GM19467 (cell line): Measurements from ENCODE around the gene FAM219A.
"Not testable (repeated sequence)": the region's sequence is repeated elsewhere in the genome, so short reads cannot be mapped to it uniquely, and the experiment has no call there.

Experiments used
- ATAC-seq: cut with Tn5 transposase; IDR thresholded peaks from one replicate; pipeline ENCODE4 v1.9.1; 2021; ENCODE audit warnings: mild to moderate bottlenecking, moderate library complexity; ENCODE audit not compliant: unreplicated experiment

FAM219A gene

GRCh38 chr9:34378376-34379060 lies 79.9 kb downstream of the FAM219A start:
- ATAC-seq = no peak

- ATAC-seq = no peak
These were observed 81.0 kb downstream of the FAM219A start for GRCh38 chr9:34377404-34377746.

GRCh38 chr9:34376596-34377403 lies 81.6 kb downstream of the FAM219A start, which contains the start of gene MYORG:
TSS of gene MYORG (minus strand) at chr9:34376898. CDS start at chr9:34372943, 3,955 bp downstream.
- peak; percentile 86 for ATAC-seq

GRCh38 chr9:34375901-34376595 lies 82.3 kb downstream of the FAM219A start:
- ATAC-seq = no peak

- no peak for ATAC-seq
These were observed 83.3 kb downstream of the FAM219A start for GRCh38 chr9:34374905-34375552.

GRCh38 chr9:34374339-34374738 lies 84.0 kb downstream of the FAM219A start:
- ATAC-seq = no peak

GRCh38 chr9:34373749-34374148 lies 84.6 kb downstream of the FAM219A start:
- no peak for ATAC-seq

GRCh38 chr9:34372467-34373011 lies 85.8 kb downstream of the FAM219A start:
- no peak for ATAC-seq

GRCh38 chr9:34371886-34372466 lies 86.4 kb downstream of the FAM219A start:
- no peak for ATAC-seq

GRCh38 chr9:34370970-34371880 lies 87.1 kb downstream of the FAM219A start:
- ATAC-seq = no peak

GRCh38 chr9:34370335-34370969 lies 87.9 kb downstream of the FAM219A start:
- no peak for ATAC-seq

GRCh38 chr9:34369636-34370035 lies 88.7 kb downstream of the FAM219A start:
- no peak for ATAC-seq

GRCh38 chr9:34368796-34369195 lies 89.6 kb downstream of the FAM219A start:
- ATAC-seq = not testable (repeated sequence)

- ATAC-seq = not testable (repeated sequence)
These were observed 90.5 kb downstream of the FAM219A start for GRCh38 chr9:34367751-34368410.

GRCh38 chr9:34366365-34366764 lies 92.0 kb downstream of the FAM219A start:
- ATAC-seq = no peak

GRCh38 chr9:34365282-34365681 lies 93.1 kb downstream of the FAM219A start:
- ATAC-seq = no peak

- no peak for ATAC-seq
These were observed 94.6 kb downstream of the FAM219A start for GRCh38 chr9:34363619-34364351.
